Astrocyte of the cerebellum (primary cell): Measurements from ENCODE around the gene GALNT17.

Source experiments
- DNase-seq: peaks from one replicate; pipeline ENCODE4 v3.0.0-alpha.2; 2011; ENCODE audit warnings: low read depth
- H3K4me3 ChIP-seq: 2 replicates; pipeline ENCODE4 v1.5.1; 2011; ENCODE audit warnings: mild to moderate bottlenecking, low read depth, low read length, moderate library complexity
- CTCF ChIP-seq: IDR thresholded peaks from 2 replicates; pipeline ENCODE4 v1.5.1; 2012; ENCODE audit warnings: low read length, low read depth, moderate library complexity, mild to moderate bottlenecking; ENCODE audit errors: missing control alignments
- in situ Hi-C: cut with HindIII; loops from 2 replicates; pipeline ENCODE4 v1.10.0; 2017; ENCODE audit warnings: low sequenced_read_pairs

The GALNT17 gene

GRCh38 chr7:71345117-71345884 lies 213.4 kb downstream of the GALNT17 start:
- in situ Hi-C loops: no loop called here
- H3K4me3 ChIP-seq: no peak overlapping the region
- DNase-seq: no peak
- TF ChIP-seq CTCF: no peak

- in situ Hi-C loops: no loop called here
- H3K4me3 ChIP-seq: no peak overlapping the region
- TF ChIP-seq CTCF: no peak
- DNase-seq: no peak
Observed at GRCh38 chr7:71348821-71349681, 217.1 kb downstream of the GALNT17 start.

GRCh38 chr7:71349682-71350481 lies 217.9 kb downstream of the GALNT17 start:
- in situ Hi-C loops: no loop called here
- no peak for DNase-seq
- no peak for TF ChIP-seq CTCF
- H3K4me3 ChIP-seq: no peak overlapping the region

- no peak for DNase-seq
- in situ Hi-C loops: no loop called here
- TF ChIP-seq CTCF: no peak
- no peak overlapping the region for H3K4me3 ChIP-seq
Observed at GRCh38 chr7:71350680-71351079, 218.7 kb downstream of the GALNT17 start.

GRCh38 chr7:71354716-71355115 lies 222.8 kb downstream of the GALNT17 start:
- TF ChIP-seq CTCF: no peak
- no peak for DNase-seq
- in situ Hi-C loops: no loop called here
- no peak overlapping the region for H3K4me3 ChIP-seq

- in situ Hi-C loops: no loop called here
- DNase-seq: no peak
- TF ChIP-seq CTCF: no peak
Observed at GRCh38 chr7:71361451-71362032, 229.6 kb downstream of the GALNT17 start.

More at GRCh38 chr7:71361451-71362032, 229.6 kb downstream of the GALNT17 start:
- no peak overlapping the region for H3K4me3 ChIP-seq
